ENCODE measurements around the gene ZFX.
A peak's percentile ranks its signal among the peaks of the same experiment; 100 is the strongest.
"Not testable (repeated sequence)": the region's sequence is repeated elsewhere in the genome, so short reads cannot be mapped to it uniquely, and the experiment has no call there.

Gene ZFX

GRCh38 chrX:24149351-24150050 lies at the start of gene ZFX:
Gene ZFX, plus strand, starts transcription at chrX:24149729. Its CDS starts 23,014 bp downstream, at chrX:24172743.
- peak; percentile 29 for DNase-seq

GRCh38 chrX:24100713-24101112 lies 48.8 kb upstream of the ZFX start:
- DNase-seq: no peak

- peak; percentile 13 for DNase-seq
Measured at GRCh38 chrX:24110069-24110468, 39.5 kb upstream of the ZFX start.

GRCh38 chrX:24113181-24113580 lies 36.3 kb upstream of the ZFX start:
- no peak for DNase-seq

GRCh38 chrX:24117258-24117657 lies 32.3 kb upstream of the ZFX start:
- peak; percentile 13 for DNase-seq

GRCh38 chrX:24124244-24124799 lies 25.2 kb upstream of the ZFX start:
- no peak for DNase-seq

GRCh38 chrX:24125028-24125612 lies 24.4 kb upstream of the ZFX start:
- no peak for DNase-seq

- DNase-seq: no peak
Measured at GRCh38 chrX:24131476-24131875, 18.1 kb upstream of the ZFX start.

- no peak for DNase-seq
Measured at GRCh38 chrX:24133312-24133711, 16.2 kb upstream of the ZFX start.

- DNase-seq: not testable (repeated sequence)
Measured at GRCh38 chrX:24135768-24136167, 13.8 kb upstream of the ZFX start.

- no peak for DNase-seq
Measured at GRCh38 chrX:24137192-24137591, 12.3 kb upstream of the ZFX start.

GRCh38 chrX:24143982-24144381 lies 5.5 kb upstream of the ZFX start:
- DNase-seq: not testable (repeated sequence)

- no peak for DNase-seq
Measured at GRCh38 chrX:24144528-24144927, 5.0 kb upstream of the ZFX start.

- peak; percentile 16 for DNase-seq
Measured at GRCh38 chrX:24145303-24146186, 4.0 kb upstream of the ZFX start.

- no peak for DNase-seq
Measured at GRCh38 chrX:24146283-24146949, 3.1 kb upstream of the ZFX start.

GRCh38 chrX:24147165-24147564 lies 2.4 kb upstream of the ZFX start:
- DNase-seq: no peak

GRCh38 chrX:24148121-24148520 lies 1.4 kb upstream of the ZFX start:
- DNase-seq: no peak

GRCh38 chrX:24148535-24149350 lies 786 bp upstream of the ZFX start:
- peak; percentile 34 for DNase-seq

- DNase-seq: peak; percentile 90
Measured at GRCh38 chrX:24150051-24150790, 692 bp downstream of the ZFX start.

GRCh38 chrX:24150898-24151297 lies 1.4 kb downstream of the ZFX start:
- DNase-seq: no peak

- no peak for DNase-seq
Measured at GRCh38 chrX:24151513-24151912, 2.0 kb downstream of the ZFX start.
